ENCODE data around the gene CHRNB4.

Gene CHRNB4, protein sequence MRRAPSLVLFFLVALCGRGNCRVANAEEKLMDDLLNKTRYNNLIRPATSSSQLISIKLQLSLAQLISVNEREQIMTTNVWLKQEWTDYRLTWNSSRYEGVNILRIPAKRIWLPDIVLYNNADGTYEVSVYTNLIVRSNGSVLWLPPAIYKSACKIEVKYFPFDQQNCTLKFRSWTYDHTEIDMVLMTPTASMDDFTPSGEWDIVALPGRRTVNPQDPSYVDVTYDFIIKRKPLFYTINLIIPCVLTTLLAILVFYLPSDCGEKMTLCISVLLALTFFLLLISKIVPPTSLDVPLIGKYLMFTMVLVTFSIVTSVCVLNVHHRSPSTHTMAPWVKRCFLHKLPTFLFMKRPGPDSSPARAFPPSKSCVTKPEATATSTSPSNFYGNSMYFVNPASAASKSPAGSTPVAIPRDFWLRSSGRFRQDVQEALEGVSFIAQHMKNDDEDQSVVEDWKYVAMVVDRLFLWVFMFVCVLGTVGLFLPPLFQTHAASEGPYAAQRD

DNA sequence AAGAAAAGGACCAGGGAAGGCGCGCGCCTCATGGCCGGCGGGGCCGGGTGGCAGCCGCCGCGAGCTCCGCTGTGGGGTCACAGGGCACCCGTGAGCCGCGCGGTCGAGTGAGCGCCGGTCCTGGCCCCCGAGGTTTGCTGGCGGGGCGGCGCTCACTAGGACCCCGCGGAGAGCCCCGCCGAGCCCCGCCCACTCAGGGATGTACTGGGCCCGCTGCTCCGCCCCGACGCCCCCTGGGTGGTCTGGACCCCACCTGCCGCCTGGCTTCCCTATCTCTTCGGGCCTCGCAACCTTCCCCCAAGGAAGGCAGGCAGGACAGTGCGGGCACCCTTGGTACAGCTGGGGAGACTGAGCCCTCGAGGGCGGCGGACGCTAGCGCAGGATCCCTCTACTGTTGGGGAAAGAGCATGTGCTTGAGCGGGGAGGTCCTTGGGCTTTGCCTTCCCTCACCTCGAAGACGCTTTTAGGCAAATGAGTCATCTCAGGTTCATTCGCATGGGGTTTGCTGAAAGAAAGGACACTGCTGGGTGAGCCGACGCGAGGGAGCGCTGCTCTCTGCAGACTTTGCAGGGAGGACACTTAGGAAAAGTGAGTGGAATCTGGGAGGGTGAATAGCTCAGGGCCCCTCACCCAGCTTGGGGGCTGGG is at the start of gene CHRNB4:
Gene CHRNB4 (minus strand): TSS at position 109 of the 647 bp plus-strand sequence. CDS start 77 bp downstream, at position 32.
- peak; percentile 78 for ATAC-seq
- TF ChIP-seq ZFP3 (CRISPR knock-in tag; IDR thresholded peaks at IDR 0.05) (peak; percentile 82; the same call in 1 of the 2 replicates), TCF4 (CRISPR knock-in tag; IDR thresholded peaks at IDR 0.05; ENCODE audit: borderline replicate concordance) (no peak), PATZ1 (CRISPR knock-in tag; IDR thresholded peaks at IDR 0.05; ENCODE audit: borderline replicate concordance) (no peak), BACH2 (CRISPR knock-in tag; IDR thresholded peaks at IDR 0.05; ENCODE audit: borderline replicate concordance) (no peak), ESRRG (CRISPR knock-in tag; IDR thresholded peaks at IDR 0.05) (no peak)

- no peak for ATAC-seq
- TF ChIP-seq ARNTL (CRISPR knock-in tag; IDR thresholded peaks at IDR 0.05; ENCODE audit: borderline replicate concordance, low read depth): no peak
- TF ChIP-seq, protein P1, sequence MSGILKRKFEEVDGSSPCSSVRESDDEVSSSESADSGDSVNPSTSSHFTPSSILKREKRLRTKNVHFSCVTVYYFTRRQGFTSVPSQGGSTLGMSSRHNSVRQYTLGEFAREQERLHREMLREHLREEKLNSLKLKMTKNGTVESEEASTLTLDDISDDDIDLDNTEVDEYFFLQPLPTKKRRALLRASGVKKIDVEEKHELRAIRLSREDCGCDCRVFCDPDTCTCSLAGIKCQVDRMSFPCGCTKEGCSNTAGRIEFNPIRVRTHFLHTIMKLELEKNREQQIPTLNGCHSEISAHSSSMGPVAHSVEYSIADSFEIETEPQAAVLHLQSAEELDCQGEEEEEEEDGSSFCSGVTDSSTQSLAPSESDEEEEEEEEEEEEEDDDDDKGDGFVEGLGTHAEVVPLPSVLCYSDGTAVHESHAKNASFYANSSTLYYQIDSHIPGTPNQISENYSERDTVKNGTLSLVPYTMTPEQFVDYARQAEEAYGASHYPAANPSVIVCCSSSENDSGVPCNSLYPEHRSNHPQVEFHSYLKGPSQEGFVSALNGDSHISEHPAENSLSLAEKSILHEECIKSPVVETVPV (CRISPR knock-in tag; IDR thresholded peaks at IDR 0.05): no peak
- no peak for TF ChIP-seq ZNF565 (CRISPR knock-in tag; conservative IDR thresholded peaks at IDR 0.05; ENCODE audit: low read depth)
- TF ChIP-seq ZNF8 (CRISPR knock-in tag; IDR thresholded peaks at IDR 0.05): no peak
- TF ChIP-seq GLIS3 (CRISPR knock-in tag; IDR thresholded peaks at IDR 0.05): no peak
- no peak for TF ChIP-seq PPARA (CRISPR knock-in tag; IDR thresholded peaks at IDR 0.05; ENCODE audit: borderline replicate concordance)
- TF ChIP-seq, protein P2, sequence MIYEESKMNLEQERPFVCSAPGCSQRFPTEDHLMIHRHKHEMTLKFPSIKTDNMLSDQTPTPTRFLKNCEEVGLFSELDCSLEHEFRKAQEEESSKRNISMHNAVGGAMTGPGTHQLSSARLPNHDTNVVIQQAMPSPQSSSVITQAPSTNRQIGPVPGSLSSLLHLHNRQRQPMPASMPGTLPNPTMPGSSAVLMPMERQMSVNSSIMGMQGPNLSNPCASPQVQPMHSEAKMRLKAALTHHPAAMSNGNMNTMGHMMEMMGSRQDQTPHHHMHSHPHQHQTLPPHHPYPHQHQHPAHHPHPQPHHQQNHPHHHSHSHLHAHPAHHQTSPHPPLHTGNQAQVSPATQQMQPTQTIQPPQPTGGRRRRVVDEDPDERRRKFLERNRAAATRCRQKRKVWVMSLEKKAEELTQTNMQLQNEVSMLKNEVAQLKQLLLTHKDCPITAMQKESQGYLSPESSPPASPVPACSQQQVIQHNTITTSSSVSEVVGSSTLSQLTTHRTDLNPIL (CRISPR knock-in tag; IDR thresholded peaks at IDR 0.05; ENCODE audit: low read depth): no peak
- TF ChIP-seq BACH2 (CRISPR knock-in tag; IDR thresholded peaks at IDR 0.05; ENCODE audit: borderline replicate concordance): no peak
- TF ChIP-seq RARB (CRISPR knock-in tag; IDR thresholded peaks at IDR 0.05): no peak
- TF ChIP-seq POU6F1 (CRISPR knock-in tag; IDR thresholded peaks at IDR 0.05; ENCODE audit: borderline replicate concordance, low read depth): no peak
Measured at GRCh38 chr15:78689626-78690025, 48.6 kb upstream of the CHRNB4 start.

DNA sequence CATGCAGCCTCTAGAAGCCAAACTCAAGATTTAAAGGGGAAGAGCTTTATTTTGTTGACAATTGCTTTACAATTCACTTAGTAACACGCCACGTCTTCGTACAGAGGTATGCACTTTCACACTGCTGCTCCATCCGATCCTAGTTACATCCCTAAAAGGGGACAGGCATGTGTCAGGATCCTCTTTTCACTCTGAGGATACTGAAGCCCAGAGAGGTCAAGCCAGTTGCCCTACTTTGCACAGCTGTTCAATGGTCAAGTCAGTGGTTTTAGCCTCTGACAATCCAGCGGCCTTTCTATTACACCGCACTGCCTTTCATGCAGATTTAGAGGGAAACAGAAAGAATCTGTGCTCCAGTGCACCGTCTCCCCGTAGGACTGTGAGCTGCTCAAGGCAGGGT is 44.9 kb upstream of the CHRNB4 start:
- TF ChIP-seq BACH2 (CRISPR knock-in tag; IDR thresholded peaks at IDR 0.05; ENCODE audit: borderline replicate concordance) (no peak), PATZ1 (CRISPR knock-in tag; IDR thresholded peaks at IDR 0.05; ENCODE audit: borderline replicate concordance) (no peak), CSDC2 (CRISPR knock-in tag; IDR thresholded peaks at IDR 0.05) (no peak), TOX (CRISPR knock-in tag; IDR thresholded peaks at IDR 0.05; ENCODE audit: borderline replicate concordance) (no peak), ZNF70 (CRISPR knock-in tag; IDR thresholded peaks at IDR 0.05) (no peak), PPARA (CRISPR knock-in tag; IDR thresholded peaks at IDR 0.05; ENCODE audit: borderline replicate concordance) (no peak), SNAI2 (CRISPR knock-in tag; IDR thresholded peaks at IDR 0.05) (no peak), TCF4 (CRISPR knock-in tag; IDR thresholded peaks at IDR 0.05; ENCODE audit: borderline replicate concordance) (no peak), RARB (CRISPR knock-in tag; IDR thresholded peaks at IDR 0.05) (no peak), POU6F1 (CRISPR knock-in tag; IDR thresholded peaks at IDR 0.05; ENCODE audit: borderline replicate concordance, low read depth) (no peak), ZC3H10 (CRISPR knock-in tag; IDR thresholded peaks at IDR 0.05) (no peak)
- TF ChIP-seq, protein P3, sequence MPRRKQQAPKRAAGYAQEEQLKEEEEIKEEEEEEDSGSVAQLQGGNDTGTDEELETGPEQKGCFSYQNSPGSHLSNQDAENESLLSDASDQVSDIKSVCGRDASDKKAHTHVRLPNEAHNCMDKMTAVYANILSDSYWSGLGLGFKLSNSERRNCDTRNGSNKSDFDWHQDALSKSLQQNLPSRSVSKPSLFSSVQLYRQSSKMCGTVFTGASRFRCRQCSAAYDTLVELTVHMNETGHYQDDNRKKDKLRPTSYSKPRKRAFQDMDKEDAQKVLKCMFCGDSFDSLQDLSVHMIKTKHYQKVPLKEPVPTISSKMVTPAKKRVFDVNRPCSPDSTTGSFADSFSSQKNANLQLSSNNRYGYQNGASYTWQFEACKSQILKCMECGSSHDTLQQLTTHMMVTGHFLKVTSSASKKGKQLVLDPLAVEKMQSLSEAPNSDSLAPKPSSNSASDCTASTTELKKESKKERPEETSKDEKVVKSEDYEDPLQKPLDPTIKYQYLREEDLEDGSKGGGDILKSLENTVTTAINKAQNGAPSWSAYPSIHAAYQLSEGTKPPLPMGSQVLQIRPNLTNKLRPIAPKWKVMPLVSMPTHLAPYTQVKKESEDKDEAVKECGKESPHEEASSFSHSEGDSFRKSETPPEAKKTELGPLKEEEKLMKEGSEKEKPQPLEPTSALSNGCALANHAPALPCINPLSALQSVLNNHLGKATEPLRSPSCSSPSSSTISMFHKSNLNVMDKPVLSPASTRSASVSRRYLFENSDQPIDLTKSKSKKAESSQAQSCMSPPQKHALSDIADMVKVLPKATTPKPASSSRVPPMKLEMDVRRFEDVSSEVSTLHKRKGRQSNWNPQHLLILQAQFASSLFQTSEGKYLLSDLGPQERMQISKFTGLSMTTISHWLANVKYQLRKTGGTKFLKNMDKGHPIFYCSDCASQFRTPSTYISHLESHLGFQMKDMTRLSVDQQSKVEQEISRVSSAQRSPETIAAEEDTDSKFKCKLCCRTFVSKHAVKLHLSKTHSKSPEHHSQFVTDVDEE (CRISPR knock-in tag; IDR thresholded peaks at IDR 0.05): no peak
- TF ChIP-seq, protein P2 (CRISPR knock-in tag; IDR thresholded peaks at IDR 0.05; ENCODE audit: low read depth): no peak
- no peak for ATAC-seq
